ENCODE data around the gene SERPINA3.
"Not testable (repeated sequence)": the region's sequence is repeated elsewhere in the genome, so short reads cannot be mapped to it uniquely, and the experiment has no call there.

Gene SERPINA3

GRCh38 chr14:94612174-94612573, at the start of gene SERPINA3:
TSS of gene SERPINA3 (plus strand) at chr14:94612391. CDS start at chr14:94614442, 2,051 bp downstream.
- DNase-seq (ENCODE audit: low spot score): no peak

GRCh38 chr14:94562941-94563883, 49.0 kb upstream of the SERPINA3 start:
- no peak for DNase-seq (ENCODE audit: low spot score)

- no peak for DNase-seq (ENCODE audit: low spot score)
Observed at GRCh38 chr14:94564381-94564780, 47.8 kb upstream of the SERPINA3 start.

- DNase-seq (ENCODE audit: low spot score): no peak
Observed at GRCh38 chr14:94568186-94568585, 44.0 kb upstream of the SERPINA3 start.

GRCh38 chr14:94569381-94570001, 42.7 kb upstream of the SERPINA3 start:
- DNase-seq (ENCODE audit: low spot score): no peak

GRCh38 chr14:94570002-94570400, 42.2 kb upstream of the SERPINA3 start:
- DNase-seq (ENCODE audit: low spot score): no peak

GRCh38 chr14:94570440-94570839, 41.8 kb upstream of the SERPINA3 start:
- DNase-seq (ENCODE audit: low spot score): no peak

GRCh38 chr14:94571395-94571794, 40.8 kb upstream of the SERPINA3 start:
- DNase-seq (ENCODE audit: low spot score): no peak

GRCh38 chr14:94571950-94572349, 40.2 kb upstream of the SERPINA3 start:
- peak; percentile 38 for DNase-seq (ENCODE audit: low spot score)

GRCh38 chr14:94572637-94573303, 39.4 kb upstream of the SERPINA3 start:
- no peak for DNase-seq (ENCODE audit: low spot score)

GRCh38 chr14:94573475-94574277, 38.5 kb upstream of the SERPINA3 start:
- DNase-seq (ENCODE audit: low spot score): no peak

- no peak for DNase-seq (ENCODE audit: low spot score)
Observed at GRCh38 chr14:94574336-94574735, 37.9 kb upstream of the SERPINA3 start.

- peak; percentile 51 for DNase-seq (ENCODE audit: low spot score)
Observed at GRCh38 chr14:94575730-94576585, 36.2 kb upstream of the SERPINA3 start.

- DNase-seq (ENCODE audit: low spot score): not testable (repeated sequence)
Observed at GRCh38 chr14:94577472-94577871, 34.7 kb upstream of the SERPINA3 start.

GRCh38 chr14:94578712-94579111, 33.5 kb upstream of the SERPINA3 start:
- DNase-seq (ENCODE audit: low spot score): no peak

- peak; percentile 65 for DNase-seq (ENCODE audit: low spot score)
Observed at GRCh38 chr14:94581127-94581999, 30.8 kb upstream of the SERPINA3 start, which contains the start of gene SERPINA5. TSS of gene SERPINA5 (plus strand) at chr14:94581426. CDS start at chr14:94587363, 5,937 bp downstream.

- DNase-seq (ENCODE audit: low spot score): no peak
Observed at GRCh38 chr14:94582199-94582750, 29.9 kb upstream of the SERPINA3 start.

- DNase-seq (ENCODE audit: low spot score): no peak
Observed at GRCh38 chr14:94582851-94583250, 29.3 kb upstream of the SERPINA3 start.

GRCh38 chr14:94583557-94583956, 28.6 kb upstream of the SERPINA3 start:
- DNase-seq (ENCODE audit: low spot score): no peak

Measured in hepatic stellate cell (primary cell).